T follicular helper cell (primary cell): ENCODE data around the gene ETV4.
A peak's percentile ranks its signal among the peaks of the same experiment; 100 is the strongest.

ENCODE experiments used
- DNase-seq: peaks from one replicate; pipeline ENCODE4 v3.0.0-alpha.2; 2020; ENCODE audit warnings: low read depth
- total RNA-seq, 2 experiments: gene quantifications; one replicate each; lab custom pipeline; 2026; lab: John Stamatoyannopoulos, UW

The ETV4 gene
- 0.12 to 0.13 reads per million in 2 experiments for total RNA-seq

- DNase-seq = peak; percentile 76
Measured at GRCh38 chr17:43546319-43547188, at the start of gene ETV4. Gene ETV4 (minus strand): TSS chr17:43546340. CDS start chr17:43545617, 723 bp downstream.

- DNase-seq = no peak
Measured at GRCh38 chr17:43595466-43595865, 49.3 kb upstream of the ETV4 start.

- no peak for DNase-seq
Measured at GRCh38 chr17:43591779-43592562, 45.8 kb upstream of the ETV4 start.

GRCh38 chr17:43591001-43591400, 44.9 kb upstream of the ETV4 start:
- DNase-seq = no peak

GRCh38 chr17:43588664-43589435, 42.7 kb upstream of the ETV4 start:
- no peak for DNase-seq

- no peak for DNase-seq
Measured at GRCh38 chr17:43588121-43588520, 42.0 kb upstream of the ETV4 start.

GRCh38 chr17:43587647-43588046, 41.5 kb upstream of the ETV4 start:
- DNase-seq = no peak

- DNase-seq = no peak
Measured at GRCh38 chr17:43584666-43585102, 38.5 kb upstream of the ETV4 start.

- no peak for DNase-seq
Measured at GRCh38 chr17:43583332-43583731, 37.2 kb upstream of the ETV4 start.

GRCh38 chr17:43581613-43582012, 35.5 kb upstream of the ETV4 start:
- DNase-seq = no peak

GRCh38 chr17:43581130-43581529, 35.0 kb upstream of the ETV4 start:
- no peak for DNase-seq

- no peak for DNase-seq
Measured at GRCh38 chr17:43579566-43580140, 33.5 kb upstream of the ETV4 start.

- no peak for DNase-seq
Measured at GRCh38 chr17:43578699-43579565, 32.8 kb upstream of the ETV4 start.

GRCh38 chr17:43578404-43578698, 32.2 kb upstream of the ETV4 start:
- no peak for DNase-seq

- DNase-seq = no peak
Measured at GRCh38 chr17:43577664-43578403, 31.7 kb upstream of the ETV4 start.

- peak; percentile 54 for DNase-seq
Measured at GRCh38 chr17:43576563-43577229, 30.6 kb upstream of the ETV4 start.

GRCh38 chr17:43574896-43575525, 28.9 kb upstream of the ETV4 start:
- no peak for DNase-seq

GRCh38 chr17:43574348-43574747, 28.2 kb upstream of the ETV4 start:
- DNase-seq = no peak
